Measurements from ENCODE around the gene IMP3.
"Not testable (repeated sequence)": the region's sequence is repeated elsewhere in the genome, so short reads cannot be mapped to it uniquely, and the experiment has no call there.

Gene IMP3

DNA sequence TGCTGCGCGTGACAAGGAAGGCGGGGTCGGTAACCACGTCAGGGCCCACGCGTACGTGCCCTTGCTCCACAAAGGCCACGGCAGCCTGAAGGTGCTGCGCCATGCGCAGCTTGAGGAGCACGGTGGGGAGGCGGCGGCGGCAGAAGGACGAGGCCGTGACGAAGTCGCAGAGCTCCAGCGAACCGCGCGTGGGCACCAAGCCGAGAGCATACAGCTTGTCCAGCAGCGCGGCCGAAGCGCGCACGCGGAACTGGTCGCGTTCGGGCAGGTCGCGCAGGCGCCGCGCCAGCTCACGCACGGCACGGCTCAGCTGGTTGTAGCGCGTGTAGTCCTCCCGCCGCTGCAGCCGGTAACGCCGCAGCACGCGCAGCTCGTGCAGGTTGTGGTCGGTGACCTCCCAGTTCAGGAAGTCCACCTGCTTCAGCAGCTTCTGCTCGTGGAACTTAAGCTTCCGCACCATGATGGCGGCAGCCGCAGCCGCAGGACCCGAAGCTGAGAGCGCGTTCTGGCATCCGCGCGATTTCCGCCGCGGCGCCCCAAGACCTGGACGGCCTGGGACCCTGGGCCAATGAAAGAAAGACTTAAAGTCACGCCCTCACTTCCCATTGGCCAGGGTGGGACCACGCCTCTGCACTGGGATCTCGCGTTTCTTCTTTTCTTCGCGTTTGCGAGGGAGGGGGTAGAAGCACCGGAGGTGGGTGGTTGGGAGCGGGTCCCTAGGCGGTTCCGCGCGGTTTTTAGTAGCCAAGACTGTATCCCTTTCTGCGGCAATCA lies at the start of gene IMP3:
Gene IMP3 (minus strand): TSS at position 516 of the 774 bp plus-strand sequence. CDS start 56 bp downstream, at position 460.
- peak; percentile 83 to 85 for DNase-seq (ENCODE audit: low read depth in 2 of 2)

GRCh38 chr15:75689429-75689828 lies 49.4 kb upstream of the IMP3 start:
- DNase-seq (ENCODE audit: low read depth in 2 of 2) = not testable (repeated sequence)

GRCh38 chr15:75688831-75689230 lies 48.8 kb upstream of the IMP3 start:
- DNase-seq (ENCODE audit: low read depth in 2 of 2) = no peak

- DNase-seq (ENCODE audit: low read depth in 2 of 2) = no peak
Measured at GRCh38 chr15:75688278-75688557, 48.2 kb upstream of the IMP3 start.

- no peak for DNase-seq (ENCODE audit: low read depth in 2 of 2)
Measured at GRCh38 chr15:75687486-75688277, 47.7 kb upstream of the IMP3 start.

DNA sequence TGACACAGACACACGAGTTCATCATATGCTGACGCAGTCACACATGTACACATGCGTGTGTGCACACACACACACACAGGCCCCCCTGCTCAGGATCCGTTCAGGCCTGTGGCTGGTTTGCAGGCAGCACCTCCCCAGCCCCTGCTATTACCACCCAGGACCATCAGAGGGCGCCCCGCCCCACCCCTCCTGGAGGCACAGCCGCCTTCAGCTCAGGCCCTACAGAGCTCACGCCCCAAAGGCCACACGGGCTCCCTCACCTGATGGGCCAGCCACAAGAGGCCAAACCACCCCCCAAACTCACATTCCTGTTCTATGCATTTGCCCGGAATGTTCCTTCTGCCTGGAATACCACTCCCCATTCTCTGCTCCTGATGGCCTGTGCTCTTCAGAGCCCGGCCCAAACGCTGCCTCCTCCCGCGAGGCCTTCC lies 46.2 kb upstream of the IMP3 start:
- DNase-seq (ENCODE audit: low read depth in 2 of 2) = peak; percentile 42 to 43

DNA sequence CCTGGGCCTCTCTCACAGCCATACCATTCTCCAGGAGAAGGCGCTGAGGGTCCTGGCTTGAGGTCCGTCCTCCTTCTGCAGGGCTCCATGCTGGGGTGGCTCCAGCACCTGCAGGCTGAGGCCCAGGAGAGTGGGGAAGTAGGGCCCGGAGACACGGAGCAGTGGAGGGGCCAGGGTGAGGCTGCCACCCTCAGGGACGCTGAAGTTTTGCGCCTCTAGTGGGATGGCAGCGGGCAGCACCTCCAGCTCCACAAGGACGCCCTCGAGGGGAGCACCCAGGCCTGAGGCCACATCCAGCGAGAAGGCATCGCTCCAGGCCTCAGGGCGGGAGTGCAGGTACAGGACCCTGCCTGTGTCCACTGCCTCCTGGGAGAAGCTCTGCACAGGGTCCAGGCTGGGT lies 45.2 kb upstream of the IMP3 start:
- no peak for DNase-seq (ENCODE audit: low read depth in 2 of 2)

DNA sequence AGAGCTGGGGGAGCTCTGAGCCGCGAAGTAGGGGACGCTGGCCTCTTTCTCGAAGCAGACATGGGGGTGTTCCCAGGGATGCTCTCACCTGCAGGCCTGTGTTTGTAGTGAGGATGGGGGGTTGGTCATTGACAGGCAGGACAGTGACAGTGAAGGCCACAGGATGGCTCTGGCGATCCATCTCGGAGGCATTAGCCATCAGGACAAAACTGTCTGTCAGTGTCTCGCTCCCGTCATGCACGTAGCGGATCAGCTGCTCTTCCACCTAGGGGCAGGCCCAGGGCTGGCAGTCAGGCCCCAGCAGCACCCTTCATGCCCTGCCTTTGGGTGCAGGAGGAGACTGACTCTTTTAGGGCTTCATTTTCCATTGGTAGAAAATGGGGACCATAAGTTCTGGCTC lies 44.6 kb upstream of the IMP3 start:
- no peak for DNase-seq (ENCODE audit: low read depth in 2 of 2)

GRCh38 chr15:75683646-75684312 lies 43.8 kb upstream of the IMP3 start:
- DNase-seq (ENCODE audit: low read depth in 2 of 2) = peak; percentile 32 to 48

DNA sequence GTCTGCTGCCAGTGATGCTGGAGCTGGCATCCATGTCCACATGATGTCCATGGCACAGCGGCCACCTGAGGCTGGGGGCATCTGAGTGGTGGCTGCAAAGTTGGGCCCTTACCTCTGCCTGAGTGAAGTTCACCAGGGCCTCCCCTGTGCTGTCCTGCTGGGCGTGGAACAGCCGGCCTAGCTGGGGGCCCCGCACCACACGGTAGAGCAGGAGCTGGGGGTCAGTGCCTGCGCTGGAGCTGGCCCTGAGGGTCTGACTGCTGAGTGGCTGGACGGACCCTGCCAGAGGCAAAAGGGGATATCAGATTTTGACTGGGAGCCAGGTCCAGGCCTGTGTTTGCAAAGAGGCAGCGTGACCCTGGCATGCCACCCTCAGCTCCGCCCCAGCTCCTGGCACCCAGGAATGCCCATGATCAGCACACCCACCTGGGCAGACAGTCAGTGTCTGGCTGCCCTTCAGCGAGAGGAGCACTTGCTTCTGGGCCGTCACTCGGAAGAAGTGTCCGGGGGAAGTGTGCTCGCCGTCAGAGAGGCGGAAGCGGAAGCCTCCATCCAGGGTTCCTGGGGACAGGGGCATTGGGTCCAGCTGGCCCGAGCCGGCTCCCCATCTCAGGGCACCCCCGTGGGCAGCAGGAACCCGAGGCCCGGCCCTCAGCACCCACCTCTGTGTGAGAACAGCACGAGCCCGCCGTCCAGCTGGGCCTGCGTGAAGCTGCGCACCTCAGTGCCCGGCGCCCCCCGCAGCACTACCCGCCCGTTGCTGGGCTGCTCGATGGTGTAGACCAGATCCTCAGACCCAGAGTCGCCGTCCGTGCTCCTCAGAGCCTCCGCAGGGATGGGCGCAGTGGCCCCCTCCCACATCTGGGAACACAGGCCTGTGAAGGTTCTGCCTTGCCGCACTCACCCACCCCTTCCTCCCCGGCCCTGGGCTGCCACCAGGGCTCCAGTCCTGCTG lies 42.4 kb upstream of the IMP3 start:
- DNase-seq (ENCODE audit: low read depth in 2 of 2) = no peak

- DNase-seq (ENCODE audit: low read depth in 2 of 2) = no peak
Measured at GRCh38 chr15:75680007-75680789, 40.2 kb upstream of the IMP3 start.

GRCh38 chr15:75678324-75678690 lies 38.3 kb upstream of the IMP3 start:
- not testable (repeated sequence) for DNase-seq (ENCODE audit: low read depth in 2 of 2)

- no peak for DNase-seq (ENCODE audit: low read depth in 2 of 2)
Measured at GRCh38 chr15:75677465-75678323, 37.7 kb upstream of the IMP3 start.

DNA sequence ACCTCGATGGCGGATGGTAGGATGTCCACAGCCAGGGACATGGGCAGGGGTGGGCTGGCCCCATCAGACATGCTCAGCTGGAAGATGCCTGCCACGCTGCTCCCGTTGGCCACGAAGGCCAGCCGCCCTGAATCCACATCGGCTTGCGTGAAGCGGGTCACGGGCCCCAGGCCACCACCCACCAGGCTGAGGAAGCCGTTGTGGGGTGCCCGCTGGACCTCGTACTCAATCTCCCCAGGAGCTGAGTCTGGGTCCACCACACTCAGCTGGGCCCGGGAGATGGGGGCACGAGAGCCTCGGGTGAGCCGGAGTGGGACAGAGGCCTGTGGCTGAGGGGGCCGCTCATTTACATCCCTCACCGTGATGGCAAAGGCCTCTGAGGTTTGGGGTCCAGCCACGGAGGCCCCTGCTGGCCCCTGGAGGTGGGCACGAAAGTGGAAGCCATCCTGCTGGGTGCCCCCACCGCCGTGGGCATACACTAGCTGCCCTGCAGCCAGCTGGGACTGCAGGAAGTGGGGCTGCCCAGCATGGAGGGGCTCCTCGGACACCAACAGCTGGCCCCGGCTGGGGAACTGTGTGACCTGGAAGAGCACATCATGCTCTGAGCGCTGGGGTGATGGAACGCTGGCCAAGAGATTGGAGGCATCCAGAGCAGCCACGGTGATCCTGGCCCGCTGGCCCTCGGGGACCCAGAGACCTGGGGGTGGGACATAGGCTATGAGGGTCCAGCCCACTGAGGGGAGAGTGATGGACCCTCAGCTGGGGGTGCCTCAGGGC lies 36.9 kb upstream of the IMP3 start:
- no peak for DNase-seq (ENCODE audit: low read depth in 2 of 2)

DNA sequence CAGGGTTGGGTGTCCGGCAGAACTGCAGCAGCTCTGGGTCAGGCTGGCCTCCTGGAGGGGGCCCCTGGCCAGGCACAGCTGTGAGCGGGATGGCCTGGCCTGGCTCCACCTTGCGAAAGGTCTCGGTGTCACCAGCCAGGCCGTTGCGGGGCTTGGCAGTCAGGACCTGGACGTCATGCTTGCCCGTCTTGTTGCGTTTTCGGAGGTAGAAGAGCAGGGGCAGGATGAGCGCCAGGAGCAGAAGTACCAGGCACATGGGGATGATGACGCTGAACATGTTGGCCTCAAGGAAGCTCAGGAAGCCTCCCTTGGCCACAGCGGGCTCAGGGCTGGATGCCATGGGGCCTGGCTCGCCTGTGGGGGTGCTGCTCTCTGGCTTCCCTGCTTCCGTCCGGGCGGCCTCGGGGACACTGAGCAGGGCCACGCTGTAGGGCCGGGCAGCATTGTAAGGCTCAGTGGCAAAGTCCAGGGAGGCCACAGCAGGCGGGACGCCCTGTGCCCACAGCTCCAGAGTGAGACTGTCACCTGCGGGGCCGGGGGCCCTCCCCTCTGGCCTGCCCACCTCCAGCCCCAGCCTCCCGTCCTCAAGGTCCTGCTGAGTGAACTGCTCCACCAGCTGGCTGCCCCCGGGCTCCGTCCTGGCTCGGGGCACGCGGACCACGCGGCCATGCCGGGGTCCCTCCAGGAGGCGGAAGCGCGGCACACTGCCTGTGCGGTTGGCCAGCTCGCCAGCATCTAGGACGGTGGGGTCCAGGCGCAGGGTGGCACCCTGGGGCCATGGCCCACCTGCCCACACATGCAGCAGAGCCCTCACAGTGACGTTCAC lies 35.8 kb upstream of the IMP3 start:
- DNase-seq (ENCODE audit: low read depth in 2 of 2) = no peak

- DNase-seq (ENCODE audit: low read depth in 2 of 2) = no peak
Measured at GRCh38 chr15:75674366-75674765, 34.3 kb upstream of the IMP3 start.

- DNase-seq (ENCODE audit: low read depth in 2 of 2) = no peak
Measured at GRCh38 chr15:75673426-75674235, 33.6 kb upstream of the IMP3 start.
